ENCODE results near the gene AGBL1.

GRCh38 chr15:86663304-86663703 lies 583.6 kb downstream of the AGBL1 start:
- TF ChIP-seq EZH2phosphoT487 (IDR thresholded peaks at IDR 0.05; ENCODE audit: insufficient read depth, low read depth) (no peak), EZH2 (IDR thresholded peaks at IDR 0.05; ENCODE audit: insufficient read depth, poor library complexity, severe bottlenecking) (no peak)

All from GM23248 (cell line).